HepG2 (cell line): Measurements from ENCODE around the gene VPS37D. TPM values are rescaled to one million over a fixed set of nuclear protein-coding genes. Genes with fewer than 3 reads are reported as not detected.

Experiments
- ATAC-seq: fragments of 200-7000 bp; cut with Tn5 transposase; 3 replicates; pipeline ENCODE4 v1.9.1; 2020; ENCODE audit warnings: mild to moderate bottlenecking, moderate library complexity
- BruUV-seq: library from RNA; stranded (reverse); fragments of 400-500 nt; replicated peaks from 2 replicates; lab custom pipeline; 2021; lab: Mats Ljungman, UMichigan
- CTCF ChIA-PET: fragments of 300-600 bp; formaldehyde crosslinking; extraction: SDS; loops from one replicate; lab custom pipeline; 2021; ENCODE audit warnings: low total read pairs, inconsistent platforms, low intra/inter-chr PET ratio; lab: Yijun Ruan, JAX
- POLR2A ChIA-PET: fragments of 350-600 bp; sonication (Branson Sonifier 250); formaldehyde crosslinking; loops from one replicate; lab custom pipeline; 2020; ENCODE audit warnings: antibody characterized with exemption, inconsistent platforms; lab: Yijun Ruan, JAX
- DNase-seq: peaks from one replicate; pipeline ENCODE4 v3.0.0-alpha.2; 2015; ENCODE audit warnings: low spot score
- FAIRE-seq: peaks from 3 replicates; lab custom pipeline; 2011; peaks lifted over from hg19 to GRCh38; lab: Jason Lieb, UNC
- H2AFZ ChIP-seq: one replicate; pipeline ENCODE4 v1.6.1; 2011; ENCODE audit warnings: low read length, inconsistent platforms
- H3K27ac ChIP-seq: fragments of 300-600 bp; 3 replicates; pipeline ENCODE4 v1.8.0; 2011; ENCODE audit warnings: mixed run types, mild to moderate bottlenecking, mixed read lengths, low read length, inconsistent platforms; ENCODE audit not compliant: insufficient read depth; ENCODE audit errors: extremely low read length
- H3K27me3 ChIP-seq, 2 experiments: fragments of 200-600 bp in 1 of 2; 2 replicates in 1 of 2; 3 replicates in 1 of 2; pipeline versions ENCODE4 v1.6.0 to v1.8.0; 2011; ENCODE audit warnings: low read length in 2 of 2, mild to moderate bottlenecking in 2 of 2, moderate library complexity in 2 of 2, inconsistent platforms in 1 of 2; ENCODE audit not compliant: insufficient read depth in 2 of 2, control insufficient read depth in 1 of 2
- H3K36me3 ChIP-seq, 2 experiments: fragments of 200-600 bp in 1 of 2; replicated peaks in 1 of 2; 2 replicates in 1 of 2; 3 replicates in 1 of 2; pipeline versions ENCODE4 v1.5.1 to v1.8.0; 2011; ENCODE audit warnings: low read length in 2 of 2, inconsistent platforms in 1 of 2; ENCODE audit not compliant: insufficient read depth in 2 of 2, control insufficient read depth in 1 of 2
- H3K4me1 ChIP-seq: 2 replicates; pipeline ENCODE4 v1.5.1; 2012; ENCODE audit warnings: low read length, inconsistent platforms; ENCODE audit not compliant: insufficient read depth
- H3K4me2 ChIP-seq: 2 replicates; pipeline ENCODE4 v1.6.0; 2011; ENCODE audit warnings: low read depth, low read length, inconsistent platforms
- H3K4me3 ChIP-seq, 3 experiments: fragments of 200-600 bp in 1 of 3; sonication (generic), shearing (Covaris generic) in 1 of 3; replicated peaks in 1 of 3; 2 replicates each; pipeline ENCODE4 v1.5.1; 2011 to 2016; ENCODE audit warnings: low read length in 3 of 3, inconsistent platforms in 2 of 3, low read depth in 2 of 3, mild to moderate bottlenecking in 2 of 3, control low read depth in 1 of 3, mixed read lengths in 1 of 3; ENCODE audit not compliant: insufficient read depth in 1 of 3
- H3K79me2 ChIP-seq: one replicate; pipeline ENCODE4 v1.6.1; 2011; ENCODE audit warnings: low read length, inconsistent platforms; ENCODE audit not compliant: insufficient read depth
- H3K9ac ChIP-seq: 2 replicates; pipeline ENCODE4 v1.6.0; 2011; ENCODE audit warnings: mild to moderate bottlenecking, low read depth, low read length, inconsistent platforms; ENCODE audit not compliant: insufficient read depth
- H3K9me3 ChIP-seq: 2 replicates; pipeline ENCODE4 v1.5.1; 2012; ENCODE audit warnings: mild to moderate bottlenecking, low read length
- H4K20me1 ChIP-seq: 2 replicates; pipeline ENCODE4 v1.6.0; 2011; ENCODE audit warnings: inconsistent platforms, mild to moderate bottlenecking, low read length, moderate library complexity; ENCODE audit not compliant: insufficient read depth
- CHD2 ChIP-seq: IDR thresholded peaks from 2 replicates; pipeline ENCODE4 v1.6.1; 2011; ENCODE audit warnings: low read depth, low read length, improper control_type of control experiment
- HNRNPK ChIP-seq: fragments of 200-400 bp; formaldehyde crosslinking; IDR thresholded peaks from 2 replicates; pipeline ENCODE4 v1.6.1; 2018; ENCODE audit warnings: low read length, low read depth, moderate library complexity, mild to moderate bottlenecking; ENCODE audit not compliant: poor library complexity, severe bottlenecking
- KLF6 ChIP-seq: IDR thresholded peaks from 2 replicates; pipeline ENCODE4 v1.8.0; 2016; ENCODE audit warnings: missing biosample characterization, missing genetic modification reagents
- RBM39 ChIP-seq: fragments of 200-400 bp; formaldehyde crosslinking; IDR thresholded peaks from one replicate; pipeline ENCODE4 v1.6.1; 2018; ENCODE audit warnings: antibody characterized with exemption, mild to moderate bottlenecking, low read depth, low read length; ENCODE audit not compliant: poor library complexity, severe bottlenecking
- RFXANK ChIP-seq: IDR thresholded peaks from 2 replicates; pipeline ENCODE4 v1.6.1; 2016
- SAP130 ChIP-seq: IDR thresholded peaks from 2 replicates; pipeline ENCODE4 v1.6.1; 2016; ENCODE audit warnings: low read depth
- SOX5 ChIP-seq: IDR thresholded peaks from 2 replicates; pipeline ENCODE4 v1.6.1; 2016; ENCODE audit warnings: borderline replicate concordance
- WGBS: methylation state at CpG from one replicate; pipeline ENCODE4 v1.1.6; 2017; ENCODE audit warnings: low lambda C conversion rate; 5-methylcytosine and 5-hydroxymethylcytosine counted together
- in situ Hi-C: cut with HindIII; loops from 2 replicates; pipeline ENCODE4 v1.10.0; 2017; ENCODE audit warnings: low pct_unique_long_range_greater_than_20kb; ENCODE audit not compliant: extremely low pct_ligation_motif_present
- intact Hi-C: fragments of 100-400 bp; cut with micrococcal nuclease; formaldehyde crosslinking; loops from one replicate; pipeline ENCODE4 v1.10.0; 2022; ENCODE audit not compliant: unreplicated experiment
- polyA plus RNA-seq, 8 experiments: library from polyadenylated mRNA; depleted of rRNA in 3 of 8; stranded (reverse) in 7 of 8; unstranded in 1 of 8; fragments of >200 nt; fragmentation: Illumina TruSeq in 4 of 8; extraction: Trizol in 4 of 8; gene quantifications; 2 replicates each; pipeline versions ENCODE4 v1.2.1 to v1.2.3, GENCODE V29; 2011 to 2016; ENCODE audit warnings: low read depth in 4 of 8, missing spikeins in 1 of 8, mixed read lengths in 1 of 8; ENCODE audit not compliant: insufficient read depth in 1 of 8
- total RNA-seq, 5 experiments: library from RNA; depleted of rRNA; stranded (reverse); fragments of >200 nt; fragmentation: Illumina TruSeq; extraction: Trizol; gene quantifications; 2 replicates each; pipeline ENCODE4 v1.2.3, GENCODE V29; 2016; ENCODE audit warnings: low read depth in 1 of 5
- TF ChIP-seq, protein P1 (sequence below): sonication (generic); formaldehyde crosslinking; IDR thresholded peaks from 2 replicates; pipeline ENCODE4 v1.4.0; 2020; ENCODE audit warnings: missing genetic modification reagents

The VPS37D gene
- total and polyA plus RNA-seq, 2 of the 13 experiments (the other 11 are each of a cell fraction or from before 2014, with no cell fraction given): 3.8 to 6.3 TPM

DNA sequence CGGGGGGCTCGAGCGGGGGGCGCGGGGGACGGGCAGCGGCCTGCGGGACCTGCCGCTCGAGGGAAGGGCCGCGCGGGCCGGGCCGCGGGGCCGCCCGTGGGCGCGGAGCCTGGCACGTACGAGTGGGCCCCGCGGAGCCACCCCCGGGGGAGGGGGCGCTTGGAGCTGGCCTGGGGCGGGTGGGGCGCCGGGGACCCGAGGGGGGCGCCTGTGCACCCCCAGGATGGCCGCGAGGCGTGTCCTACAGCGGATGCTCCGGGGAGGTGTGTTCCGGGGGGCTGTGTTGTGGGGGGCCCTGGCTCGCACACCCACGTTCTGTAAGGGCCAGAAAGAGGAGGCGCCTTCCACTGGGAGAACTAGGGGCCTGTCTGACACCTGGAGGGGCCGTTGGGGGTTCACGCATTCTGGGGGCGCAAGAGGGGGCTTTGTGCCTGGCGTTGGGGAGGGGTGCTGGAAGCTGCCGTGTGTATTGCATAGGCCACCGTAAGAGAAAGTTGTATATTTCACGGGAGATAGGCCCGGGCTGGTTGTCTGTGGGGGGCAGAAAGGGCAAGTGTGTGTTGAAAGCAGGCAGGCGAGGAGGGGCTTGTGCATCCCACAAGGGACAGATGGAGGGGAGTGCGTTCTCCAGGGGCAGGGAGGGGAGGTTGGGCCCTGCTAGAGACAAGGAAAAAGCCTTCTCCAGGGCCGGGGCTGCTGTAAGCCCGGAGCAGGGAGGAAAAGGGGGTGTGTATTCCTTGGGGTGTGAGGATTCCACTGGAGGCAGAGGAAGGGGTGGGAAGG is 663 bp downstream of the VPS37D start:
- H3K27ac ChIP-seq: no peak overlapping the region
- peak overlapping the region; percentile 70 for H3K9ac ChIP-seq
- no peaks in the 10 kb centered on the region for H4K20me1 ChIP-seq
- peaks cover 48% of the 10 kb centered on the region for H3K4me1 ChIP-seq
- no TSS peak for BruUV-seq
- H3K4me3 ChIP-seq: peak overlapping the region; percentile 68 to 84 (median 77)
- CTCF ChIA-PET: interaction anchor here (0.7 to 2.0 kb wide), 2 partner anchors 21 to 61 kb away, joined by 3 to 12 read pairs; no protein-coding TSS in a partner anchor
- ATAC-seq (no peak), DNase-seq (no peak)
- peak overlapping the region; percentile 92 for H3K4me2 ChIP-seq
- no peaks in the 10 kb centered on the region for H3K79me2 ChIP-seq
- 2% methylated on average over 16 of the region's 52 CpGs for WGBS
- no peak overlapping the region for H2AFZ ChIP-seq
- TF ChIP-seq KLF6 (CRISPR knock-in tag) (no peak), RBM39 (no peak), HNRNPK (no peak), SOX5 (CRISPR knock-in tag) (no peak), CHD2 (no peak), SAP130 (peak; percentile 22; the same call in 1 of the 2 replicates), RFXANK (CRISPR knock-in tag) (no peak)
- TF ChIP-seq, protein P1, sequence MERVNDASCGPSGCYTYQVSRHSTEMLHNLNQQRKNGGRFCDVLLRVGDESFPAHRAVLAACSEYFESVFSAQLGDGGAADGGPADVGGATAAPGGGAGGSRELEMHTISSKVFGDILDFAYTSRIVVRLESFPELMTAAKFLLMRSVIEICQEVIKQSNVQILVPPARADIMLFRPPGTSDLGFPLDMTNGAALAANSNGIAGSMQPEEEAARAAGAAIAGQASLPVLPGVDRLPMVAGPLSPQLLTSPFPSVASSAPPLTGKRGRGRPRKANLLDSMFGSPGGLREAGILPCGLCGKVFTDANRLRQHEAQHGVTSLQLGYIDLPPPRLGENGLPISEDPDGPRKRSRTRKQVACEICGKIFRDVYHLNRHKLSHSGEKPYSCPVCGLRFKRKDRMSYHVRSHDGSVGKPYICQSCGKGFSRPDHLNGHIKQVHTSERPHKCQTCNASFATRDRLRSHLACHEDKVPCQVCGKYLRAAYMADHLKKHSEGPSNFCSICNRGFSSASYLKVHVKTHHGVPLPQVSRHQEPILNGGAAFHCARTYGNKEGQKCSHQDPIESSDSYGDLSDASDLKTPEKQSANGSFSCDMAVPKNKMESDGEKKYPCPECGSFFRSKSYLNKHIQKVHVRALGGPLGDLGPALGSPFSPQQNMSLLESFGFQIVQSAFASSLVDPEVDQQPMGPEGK (CRISPR knock-in tag): 0 out of 2 replicates have a peak, but pooled peaks have one; percentile 29
- TF ChIP-seq, all 625 proteins: peak for 2
- no peaks in the 10 kb centered on the region for H3K9me3 ChIP-seq
- no peak for FAIRE-seq
- POLR2A ChIA-PET: interaction anchor here (0.8 to 2.3 kb wide), 8 partner anchors 44 to 67 kb away, joined by 3 to 13 read pairs (median 4); partner anchors contain the start of gene MLXIPL
- intact Hi-C loops: loop anchor here (5.0 kb wide), 1 partner anchor 49 kb away; the partner anchor contains the start of gene STX1A
- in situ Hi-C loops: loop anchor here (5.0 kb wide), 1 partner anchor 56 kb away; no protein-coding TSS in a partner anchor
- H3K27me3 ChIP-seq: no peaks in the 10 kb centered on the region; a peak in 1 of 5 replicates
- peaks cover 0 to 2% of the 10 kb centered on the region in 2 experiments; a peak in 1 of 5 replicates for H3K36me3 ChIP-seq
